ENCODE measurements around the gene MS4A10.
A peak's percentile ranks its signal among the peaks of the same experiment; 100 is the strongest.

GRCh38 chr11:60831143-60831500 lies 46.0 kb downstream of the MS4A10 start:
- TF ChIP-seq GATA2 (IDR thresholded peaks at IDR 0.05; ENCODE audit: low read depth, low read length) (peak; percentile 60), GATA3 (IDR thresholded peaks at IDR 0.05; ENCODE audit: low read depth, low read length) (no peak)

All from SH-SY5Y (cell line).